Esophagus muscularis mucosa (tissue), 4 donors: ENCODE measurements around the gene LYZL1. TPM values are rescaled to one million over a fixed set of nuclear protein-coding genes. Genes with fewer than 3 reads are reported as not detected.
"Not testable (repeated sequence)": the region's sequence is repeated elsewhere in the genome, so short reads cannot be mapped to it uniquely, and the experiment has no call there.

ENCODE experiments used
- DNase-seq: peaks from one replicate; pipeline ENCODE4 v3.0.0-alpha.2; 2017; ENCODE audit errors: extremely low spot score
- H3K27ac ChIP-seq, 4 donors: fragments of 200-600 bp; sonication (generic); replicated peaks in 1 of 4; 1 replicate in 3 of 4; 2 replicates in 1 of 4; pipeline ENCODE4 v1.5.1; 2016 to 2019; ENCODE audit warnings: mild to moderate bottlenecking in 1 of 4
- H3K27me3 ChIP-seq, 4 donors: fragments of 200-600 bp; sonication (generic); one replicate each; pipeline versions ENCODE4 v1.5.1 to v1.6.0; 2016 to 2019
- H3K36me3 ChIP-seq, 4 donors: fragments of 200-600 bp; sonication (generic); one replicate each; pipeline ENCODE4 v1.5.1; 2016 to 2019
- H3K4me1 ChIP-seq, 4 donors: fragments of 200-600 bp; sonication (generic); one replicate each; pipeline ENCODE4 v1.5.1; 2016 to 2019
- H3K4me3 ChIP-seq, 4 donors: fragments of 200-600 bp; sonication (generic); 1 replicate in 2 of 4; 2 replicates in 2 of 4; pipeline ENCODE4 v1.5.1; 2016 to 2019; ENCODE audit warnings: mild to moderate bottlenecking in 4 of 4, moderate library complexity in 1 of 4
- H3K9me3 ChIP-seq, 4 donors: fragments of 200-600 bp; sonication (generic); 1 replicate in 3 of 4; 2 replicates in 1 of 4; pipeline ENCODE4 v1.5.1; 2016 to 2019
- EP300 ChIP-seq: sonication (generic); formaldehyde crosslinking; IDR thresholded peaks from one replicate; pipeline ENCODE4 v1.6.1; 2017; ENCODE audit warnings: antibody characterized with exemption
- POLR2A ChIP-seq: fragments of 450-650 bp; IDR thresholded peaks from one replicate; pipeline ENCODE4 v1.6.1; 2017; ENCODE audit warnings: antibody characterized with exemption, moderate library complexity, mild to moderate bottlenecking, low read depth
- POLR2AphosphoS5 ChIP-seq, 2 donors: sonication (generic); formaldehyde crosslinking; IDR thresholded peaks; one replicate each; pipeline ENCODE4 v1.6.1; 2017; ENCODE audit warnings: antibody characterized with exemption in 2 of 2
- WGBS: methylation state at CpG from one replicate; pipeline ENCODE4 v1.1.5; 2018; 5-methylcytosine and 5-hydroxymethylcytosine counted together
- intact Hi-C: fragments of 100-400 bp; cut with DNase I; formaldehyde crosslinking; loops from one replicate; pipeline ENCODE4 v1.15.1; 2023
- total RNA-seq, 4 donors: library from RNA; depleted of rRNA; stranded (reverse); fragments of >200 nt; gene quantifications; one replicate each; pipeline versions ENCODE4 v1.1.0 to v1.2.1, GENCODE V29; 2016
- TF ChIP-seq, protein P1 (sequence below), 3 experiments: fragments of 200-600 bp in 2 of 3; fragments of 450-650 bp in 1 of 3; sonication (generic) in 2 of 3; IDR thresholded peaks; one replicate each; pipeline ENCODE4 v1.5.1; 2017 to 2019; ENCODE audit warnings: antibody characterized with exemption in 3 of 3, mild to moderate bottlenecking in 2 of 3, moderate library complexity in 1 of 3

LYZL1 gene
- total RNA-seq, 4 donors from 2014 or later: not detected

- intact Hi-C loops: no loop called here
- TF ChIP-seq POLR2A: no peak
- no peak for TF ChIP-seq EP300
- TF ChIP-seq POLR2AphosphoS5 (IDR thresholded peaks at IDR 0.05): no peak
- TF ChIP-seq, protein P1, sequence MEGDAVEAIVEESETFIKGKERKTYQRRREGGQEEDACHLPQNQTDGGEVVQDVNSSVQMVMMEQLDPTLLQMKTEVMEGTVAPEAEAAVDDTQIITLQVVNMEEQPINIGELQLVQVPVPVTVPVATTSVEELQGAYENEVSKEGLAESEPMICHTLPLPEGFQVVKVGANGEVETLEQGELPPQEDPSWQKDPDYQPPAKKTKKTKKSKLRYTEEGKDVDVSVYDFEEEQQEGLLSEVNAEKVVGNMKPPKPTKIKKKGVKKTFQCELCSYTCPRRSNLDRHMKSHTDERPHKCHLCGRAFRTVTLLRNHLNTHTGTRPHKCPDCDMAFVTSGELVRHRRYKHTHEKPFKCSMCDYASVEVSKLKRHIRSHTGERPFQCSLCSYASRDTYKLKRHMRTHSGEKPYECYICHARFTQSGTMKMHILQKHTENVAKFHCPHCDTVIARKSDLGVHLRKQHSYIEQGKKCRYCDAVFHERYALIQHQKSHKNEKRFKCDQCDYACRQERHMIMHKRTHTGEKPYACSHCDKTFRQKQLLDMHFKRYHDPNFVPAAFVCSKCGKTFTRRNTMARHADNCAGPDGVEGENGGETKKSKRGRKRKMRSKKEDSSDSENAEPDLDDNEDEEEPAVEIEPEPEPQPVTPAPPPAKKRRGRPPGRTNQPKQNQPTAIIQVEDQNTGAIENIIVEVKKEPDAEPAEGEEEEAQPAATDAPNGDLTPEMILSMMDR (IDR thresholded peaks at IDR 0.05): no peak
- WGBS: 95% methylated on average over 2 of the region's 2 CpGs
These were observed 68.1 kb downstream of the LYZL1 start for GRCh38 chr10:29356931-29357330.

GRCh38 chr10:29358010-29358616 is 69.2 kb downstream of the LYZL1 start:
- H3K27ac ChIP-seq: no peak overlapping the region
- H3K36me3 ChIP-seq: no peaks in the 10 kb centered on the region
- no peak for DNase-seq
- peaks cover 0 to 32% (median 22%) of the 10 kb centered on the region in 4 donors for H3K4me1 ChIP-seq
- intact Hi-C loops: no loop called here
- H3K27me3 ChIP-seq: no peaks in the 10 kb centered on the region
- H3K9me3 ChIP-seq: no peaks in the 10 kb centered on the region
- 95% methylated on average over 12 of the region's 12 CpGs for WGBS
- TF ChIP-seq POLR2AphosphoS5 (IDR thresholded peaks at IDR 0.05): no peak
- TF ChIP-seq, protein P1 (IDR thresholded peaks at IDR 0.05): no peak
- no peak for TF ChIP-seq POLR2A
- TF ChIP-seq EP300: no peak
- no peak overlapping the region for H3K4me3 ChIP-seq

More at GRCh38 chr10:29356931-29357330, 68.1 kb downstream of the LYZL1 start:
- Histone ChIP-seq H3K9me3 (no peaks in the 10 kb centered on the region), H3K4me1 (peaks cover 0 to 34% (median 24%) of the 10 kb centered on the region in 4 donors), H3K27me3 (no peaks in the 10 kb centered on the region), H3K27ac (no peak overlapping the region), H3K36me3 (no peaks in the 10 kb centered on the region), H3K4me3 (no peak overlapping the region)
- no peak for DNase-seq

DNA sequence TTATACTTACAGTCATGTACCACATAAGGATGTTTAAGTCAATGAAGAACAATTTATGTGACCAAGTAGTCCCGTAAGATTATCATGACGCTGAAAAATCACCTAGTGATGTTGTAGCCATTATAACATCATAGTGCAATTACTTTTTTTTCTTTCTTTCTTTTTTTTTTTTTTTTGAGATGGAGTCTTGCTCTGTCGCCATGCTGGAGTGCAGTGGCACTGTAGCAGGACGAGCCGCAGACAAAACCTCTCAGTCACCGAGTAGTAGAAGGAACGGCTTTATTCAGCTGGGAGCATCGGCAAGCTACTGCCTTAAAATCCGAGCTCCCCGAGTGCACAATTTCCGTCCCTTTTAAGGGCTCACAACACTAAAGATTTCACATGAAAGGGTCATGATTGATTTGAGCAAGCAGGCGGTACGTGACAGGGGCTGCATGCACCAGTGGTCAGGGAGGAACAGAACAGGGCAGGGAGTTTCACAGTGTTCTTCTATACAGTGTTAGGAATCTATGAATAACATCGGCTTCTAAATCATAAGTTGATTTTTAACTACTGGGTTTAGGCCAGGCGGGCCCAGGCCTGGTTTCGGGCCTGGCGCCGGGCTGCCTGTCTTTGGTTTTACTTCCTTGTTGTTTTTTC is 71.5 kb downstream of the LYZL1 start:
- H3K9me3 ChIP-seq, H3K27ac ChIP-seq, H3K4me3 ChIP-seq, intact Hi-C loops, DNase-seq, H3K27me3 ChIP-seq, H3K36me3 ChIP-seq: not testable (repeated sequence)
- peaks cover 0 to 12% (median 6%) of the 10 kb centered on the region in 4 donors for H3K4me1 ChIP-seq
- WGBS: 90% methylated on average over 18 of the region's 18 CpGs
